ENCODE measurements around the gene GLB1L2.

Gene GLB1L2

DNA sequence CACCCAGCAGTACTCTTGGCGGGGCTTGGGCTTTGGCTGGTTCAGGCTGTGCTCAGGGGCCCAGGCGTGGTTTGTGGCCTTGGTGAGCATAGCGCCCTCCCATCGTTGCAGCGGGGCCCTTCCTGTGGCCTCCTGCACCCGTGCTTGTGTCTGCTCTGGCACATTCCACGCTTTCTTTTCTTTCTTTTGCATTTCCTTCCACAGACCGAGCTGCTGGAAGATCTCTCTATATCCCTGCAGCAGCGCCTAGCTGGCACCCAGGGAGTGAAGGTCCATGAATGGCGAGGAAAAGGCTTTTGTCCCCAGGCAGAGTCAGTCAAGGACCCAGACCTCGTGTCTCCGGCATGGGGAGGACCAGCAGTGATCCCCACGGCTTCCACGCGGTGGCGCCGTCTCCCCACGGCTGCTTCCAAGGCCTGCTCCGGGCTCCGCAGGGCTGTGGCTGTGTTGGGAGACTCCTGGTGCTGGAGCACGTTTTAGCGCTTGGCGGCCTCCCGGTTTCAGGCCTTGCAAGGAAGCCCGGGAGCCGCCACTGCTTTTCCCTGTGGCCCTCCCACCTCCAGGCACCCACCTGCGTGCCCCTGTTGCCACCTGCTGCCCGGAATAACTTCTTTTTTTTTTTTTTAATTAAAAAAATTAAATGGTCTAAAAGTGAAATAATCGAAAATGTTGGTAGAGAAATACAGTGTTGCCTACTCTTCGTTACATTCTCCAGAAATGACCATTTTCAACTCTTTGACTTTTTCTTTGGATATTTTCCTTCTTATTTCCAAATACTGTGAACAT lies 28.5 kb downstream of the GLB1L2 start:
- DNase-seq (ENCODE audit: low read depth in 2 of 2) = peak; percentile 25 to 61
- no peak overlapping the region for H3K4me3 ChIP-seq (replicated peaks in 1 of 2; ENCODE audit: low read depth in 2 of 2, low read length in 2 of 2)
- TF ChIP-seq, protein P1, sequence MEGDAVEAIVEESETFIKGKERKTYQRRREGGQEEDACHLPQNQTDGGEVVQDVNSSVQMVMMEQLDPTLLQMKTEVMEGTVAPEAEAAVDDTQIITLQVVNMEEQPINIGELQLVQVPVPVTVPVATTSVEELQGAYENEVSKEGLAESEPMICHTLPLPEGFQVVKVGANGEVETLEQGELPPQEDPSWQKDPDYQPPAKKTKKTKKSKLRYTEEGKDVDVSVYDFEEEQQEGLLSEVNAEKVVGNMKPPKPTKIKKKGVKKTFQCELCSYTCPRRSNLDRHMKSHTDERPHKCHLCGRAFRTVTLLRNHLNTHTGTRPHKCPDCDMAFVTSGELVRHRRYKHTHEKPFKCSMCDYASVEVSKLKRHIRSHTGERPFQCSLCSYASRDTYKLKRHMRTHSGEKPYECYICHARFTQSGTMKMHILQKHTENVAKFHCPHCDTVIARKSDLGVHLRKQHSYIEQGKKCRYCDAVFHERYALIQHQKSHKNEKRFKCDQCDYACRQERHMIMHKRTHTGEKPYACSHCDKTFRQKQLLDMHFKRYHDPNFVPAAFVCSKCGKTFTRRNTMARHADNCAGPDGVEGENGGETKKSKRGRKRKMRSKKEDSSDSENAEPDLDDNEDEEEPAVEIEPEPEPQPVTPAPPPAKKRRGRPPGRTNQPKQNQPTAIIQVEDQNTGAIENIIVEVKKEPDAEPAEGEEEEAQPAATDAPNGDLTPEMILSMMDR (IDR thresholded peaks at IDR 0.05; ENCODE audit: low read depth, low read length) = peak; percentile 26

DNA sequence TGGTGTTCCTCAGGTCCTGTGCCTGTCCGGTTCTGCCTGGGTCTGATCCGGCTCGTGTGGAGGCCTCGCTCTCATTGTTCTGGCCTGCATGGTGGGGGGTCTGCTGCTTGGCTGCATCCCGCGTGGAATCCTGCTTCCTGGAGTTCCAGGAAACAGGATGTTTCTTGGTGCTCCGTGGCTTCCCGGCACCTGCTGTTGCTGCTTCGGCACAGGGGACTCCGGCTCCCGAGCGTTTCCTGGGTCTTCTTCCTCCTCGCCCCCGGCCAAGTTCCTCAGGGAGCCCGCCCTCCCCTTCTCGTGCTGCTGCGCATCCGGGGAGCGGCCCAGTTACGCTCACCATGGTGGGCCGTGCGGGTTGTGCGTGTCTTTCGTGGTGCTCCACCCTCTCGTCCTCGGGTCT lies 29.9 kb downstream of the GLB1L2 start:
- no peak for DNase-seq (ENCODE audit: low read depth in 2 of 2)
- H3K4me3 ChIP-seq (replicated peaks in 1 of 2; ENCODE audit: low read depth in 2 of 2, low read length in 2 of 2) = no peak overlapping the region
- TF ChIP-seq, protein P1 (IDR thresholded peaks at IDR 0.05; ENCODE audit: low read depth, low read length) = no peak

DNA sequence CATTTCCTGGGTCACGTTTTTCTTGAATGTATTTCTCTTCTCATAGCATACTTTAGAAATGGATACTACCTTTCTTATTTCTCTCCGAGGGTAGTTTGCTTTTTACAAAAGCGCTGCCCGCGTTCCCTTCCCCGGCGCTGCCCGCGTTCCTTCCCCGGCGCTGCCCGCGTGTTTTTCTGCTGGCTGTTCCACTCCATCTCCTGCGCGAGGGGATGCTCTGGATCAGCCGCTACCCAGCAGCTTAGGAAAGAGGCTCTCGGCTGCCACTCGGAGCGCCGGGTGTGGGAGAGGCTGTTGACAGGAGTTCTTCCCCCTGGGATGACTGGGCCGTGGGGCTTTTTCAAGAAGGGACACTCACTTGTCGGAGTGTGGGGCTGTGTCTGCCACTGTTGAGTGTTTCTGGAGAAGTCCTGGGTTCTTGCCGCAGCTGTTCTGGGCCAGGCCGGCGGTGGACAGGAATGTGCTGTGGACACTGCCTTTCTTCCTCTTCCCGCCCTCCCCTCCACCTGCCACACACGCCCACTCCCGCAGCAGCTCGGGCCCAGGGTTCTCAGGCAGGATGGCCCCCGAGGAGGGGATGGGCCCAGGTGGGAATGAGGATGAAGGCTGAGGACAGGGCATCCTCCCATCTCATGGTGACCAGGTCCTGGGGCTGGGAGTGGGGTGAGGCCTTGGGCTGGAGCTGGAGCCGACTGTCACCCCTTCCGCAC lies 30.6 kb downstream of the GLB1L2 start:
- no peak for DNase-seq (ENCODE audit: low read depth in 2 of 2)
- TF ChIP-seq, protein P1 (IDR thresholded peaks at IDR 0.05; ENCODE audit: low read depth, low read length) = no peak
- H3K4me3 ChIP-seq (replicated peaks in 1 of 2; ENCODE audit: low read depth in 2 of 2, low read length in 2 of 2) = no peak overlapping the region

DNA sequence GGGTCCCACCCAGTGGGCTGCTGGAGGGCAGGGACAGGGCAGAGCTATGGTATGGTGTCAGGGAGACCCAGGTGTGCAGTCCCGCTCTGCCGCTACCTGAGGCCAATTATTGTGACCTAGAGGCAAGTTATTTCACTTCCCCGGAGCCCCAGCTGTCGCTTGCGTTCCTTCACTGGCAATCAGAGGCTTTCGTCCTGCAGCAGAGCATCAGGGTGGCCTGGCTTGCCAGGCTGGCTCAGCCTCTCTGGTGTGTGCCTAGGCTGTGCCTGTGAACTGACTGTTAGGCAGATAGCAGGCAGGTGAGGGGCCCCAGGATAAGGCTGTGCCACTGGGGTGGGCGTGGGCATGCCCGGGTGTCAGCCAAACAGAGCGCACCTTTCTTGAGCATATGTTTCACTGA lies 31.4 kb downstream of the GLB1L2 start:
- no peak overlapping the region for H3K4me3 ChIP-seq (replicated peaks in 1 of 2; ENCODE audit: low read depth in 2 of 2, low read length in 2 of 2)
- DNase-seq (ENCODE audit: low read depth in 2 of 2) = no peak
- TF ChIP-seq, protein P1 (IDR thresholded peaks at IDR 0.05; ENCODE audit: low read depth, low read length) = no peak

DNA sequence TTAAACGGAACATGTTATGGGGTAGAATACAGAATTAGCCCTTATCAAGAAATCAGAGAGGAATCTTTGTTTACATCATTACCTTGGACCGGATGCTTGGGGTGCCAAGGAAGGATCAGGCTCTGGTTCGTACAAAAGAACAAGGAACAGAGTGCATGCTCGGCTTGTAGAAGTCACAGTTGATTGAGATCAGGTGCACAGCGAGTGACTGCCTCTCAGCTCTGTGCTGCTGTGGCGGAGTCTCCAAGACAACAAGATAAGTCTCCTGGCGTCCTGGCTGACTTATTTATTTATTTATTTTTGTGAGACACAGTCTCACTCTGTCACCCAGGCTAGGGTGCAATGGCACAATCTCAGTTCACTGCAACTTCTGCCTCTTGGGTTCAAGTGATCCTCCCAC lies 31.8 kb downstream of the GLB1L2 start:
- DNase-seq (ENCODE audit: low read depth in 2 of 2) = no peak
- H3K4me3 ChIP-seq (replicated peaks in 1 of 2; ENCODE audit: low read depth in 2 of 2, low read length in 2 of 2) = no peak overlapping the region
- TF ChIP-seq, protein P1 (IDR thresholded peaks at IDR 0.05; ENCODE audit: low read depth, low read length) = no peak

DNA sequence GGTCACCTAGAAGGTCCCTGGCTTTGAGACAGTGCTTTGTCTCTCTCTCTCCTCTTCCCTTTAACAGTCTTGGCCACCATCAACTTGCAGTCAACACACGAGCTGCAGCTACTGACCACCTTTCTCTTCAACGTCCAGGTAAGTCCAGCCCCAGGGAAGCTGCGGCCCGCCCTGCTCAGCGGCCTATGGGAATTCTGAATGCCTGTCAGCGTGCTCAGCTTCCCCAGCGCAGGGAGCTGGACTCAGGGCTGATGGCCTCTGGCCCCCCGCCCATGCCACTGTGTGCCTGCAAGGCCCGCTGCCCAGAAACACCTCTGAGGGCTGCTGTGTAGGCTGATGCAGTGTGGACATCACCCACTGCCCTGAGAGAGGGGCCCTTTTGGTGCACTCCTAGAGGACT lies 32.5 kb downstream of the GLB1L2 start:
- DNase-seq (ENCODE audit: low read depth in 2 of 2) = no peak
- TF ChIP-seq, protein P1 (IDR thresholded peaks at IDR 0.05; ENCODE audit: low read depth, low read length) = no peak
- no peak overlapping the region for H3K4me3 ChIP-seq (replicated peaks in 1 of 2; ENCODE audit: low read depth in 2 of 2, low read length in 2 of 2)

All from cardiac fibroblast (primary cell).